BJ (cell line): Measurements from ENCODE around the gene IFITM10. TPM values are rescaled to one million over a fixed set of nuclear protein-coding genes. Genes with fewer than 3 reads are reported as not detected.
"Not testable (repeated sequence)": the region's sequence is repeated elsewhere in the genome, so short reads cannot be mapped to it uniquely, and the experiment has no call there.

Experiments used
- CTCF ChIA-PET: fragments of 350-600 bp; formaldehyde crosslinking; extraction: SDS; loops from one replicate; lab custom pipeline; 2021; ENCODE audit warnings: antibody characterized with exemption, inconsistent platforms; lab: Yijun Ruan, JAX
- POLR2A ChIA-PET: fragments of 300-600 bp; sonication (Branson Sonifier 250); formaldehyde crosslinking; extraction: SDS; loops from one replicate; lab custom pipeline; 2021; ENCODE audit warnings: antibody characterized with exemption; lab: Charles Lee
- DNase-seq: peaks from one replicate; pipeline ENCODE4 v3.0.0-alpha.2; 2011; ENCODE audit warnings: low read depth
- H3K27me3 ChIP-seq: 2 replicates; pipeline ENCODE4 v1.6.0; 2011; ENCODE audit warnings: low read length; ENCODE audit not compliant: control insufficient read depth, insufficient read depth
- H3K36me3 ChIP-seq: 2 replicates; pipeline ENCODE4 v1.5.1; 2011; ENCODE audit warnings: low read length; ENCODE audit not compliant: control insufficient read depth, insufficient read depth
- H3K4me3 ChIP-seq: 2 replicates; pipeline ENCODE4 v1.5.1; 2011; ENCODE audit warnings: low read depth, mild to moderate bottlenecking, control low read depth, low read length
- CTCF ChIP-seq: IDR thresholded peaks from 2 replicates; pipeline ENCODE4 v1.5.1; 2011; ENCODE audit warnings: low read depth, mild to moderate bottlenecking, control low read depth, inconsistent platforms, low read length, moderate library complexity; ENCODE audit not compliant: insufficient read depth
- polyA plus RNA-seq: library from polyadenylated mRNA; depleted of rRNA; stranded (reverse); fragments of >200 nt; gene quantifications from 2 replicates; pipeline ENCODE4 v1.2.3, GENCODE V29; 2011

Gene IFITM10
- polyA plus RNA-seq, 1 experiment, result 0.22 TPM

DNA sequence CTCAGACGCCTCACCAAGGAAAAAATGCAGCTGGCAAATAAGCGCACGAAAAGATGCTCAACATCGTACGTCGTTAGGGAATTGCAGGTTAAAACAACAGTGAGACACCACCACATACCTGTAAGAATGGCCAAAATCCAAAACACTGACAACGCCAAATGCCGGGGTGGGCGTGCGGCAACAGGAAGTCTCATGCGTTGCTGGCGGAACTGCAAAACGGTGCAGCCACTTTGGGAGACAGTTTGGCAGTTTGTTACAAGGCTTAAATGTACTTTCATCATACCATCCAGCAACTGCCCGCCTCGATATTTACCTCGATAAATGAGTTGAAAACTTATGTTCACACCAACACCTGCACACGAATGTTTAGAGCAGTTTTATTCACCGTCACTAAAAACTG, 20.9 kb upstream of the IFITM10 start:
- CTCF ChIA-PET, result interaction anchor here (0.8 to 2.6 kb wide), 2 partner anchors 14 to 77 kb away, joined by 3 to 10 read pairs; no protein-coding TSS in a partner anchor
- H3K4me3 ChIP-seq, result no peak overlapping the region
- DNase-seq, result no peak
- POLR2A ChIA-PET, result interaction anchor here (0.6 to 0.7 kb wide), 2 partner anchors 7 to 955 kb away, joined by 11 to 16 read pairs; partner anchors contain the start of gene CTSD
- H3K36me3 ChIP-seq, result no peaks in the 10 kb centered on the region
- no peaks in the 10 kb centered on the region for H3K27me3 ChIP-seq
- TF ChIP-seq CTCF, result no peak

DNA sequence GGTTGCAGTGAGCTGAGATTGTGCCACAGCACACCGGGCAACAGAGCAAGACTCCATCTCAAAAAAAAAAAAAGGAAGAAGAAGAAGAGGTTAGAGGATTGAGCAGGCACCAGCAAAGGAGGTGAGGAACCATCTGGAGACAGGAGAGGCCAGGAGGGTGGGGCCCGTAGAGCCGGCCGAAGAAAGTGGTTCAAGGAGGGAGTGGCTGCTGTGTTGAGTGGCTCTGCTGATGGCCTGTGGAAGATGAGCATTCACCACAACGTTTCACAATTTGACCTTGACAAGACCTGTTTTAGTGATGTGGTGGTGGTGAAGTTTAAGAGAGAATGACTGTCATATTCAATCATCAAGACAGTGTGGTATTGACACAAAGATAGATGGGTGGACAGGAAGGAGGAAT, 20.1 kb upstream of the IFITM10 start:
- POLR2A ChIA-PET, result no interaction called here
- no peak for TF ChIP-seq CTCF

GRCh38 chr11:1770061-1770460, 19.7 kb upstream of the IFITM10 start:
- Histone ChIP-seq H3K4me3 (no peak overlapping the region), H3K36me3 (no peaks in the 10 kb centered on the region), H3K27me3 (no peaks in the 10 kb centered on the region)
- TF ChIP-seq CTCF, result no peak
- ChIA-PET CTCF (interaction anchor here (0.6 to 1.2 kb wide), 2 partner anchors 11 to 63 kb away, joined by 3 read pairs; no protein-coding TSS in a partner anchor), POLR2A (no interaction called here)
- no peak for DNase-seq

More for the DNA sequence above, 20.1 kb upstream of the IFITM10 start:
- no peaks in the 10 kb centered on the region for H3K36me3 ChIP-seq
- no peaks in the 10 kb centered on the region for H3K27me3 ChIP-seq
- CTCF ChIA-PET, result interaction anchor here (1.2 kb wide), 1 partner anchor 63 kb away, joined by 3 read pairs; no protein-coding TSS in a partner anchor
- no peak for DNase-seq
- H3K4me3 ChIP-seq, result no peak overlapping the region

- DNase-seq, H3K36me3 ChIP-seq, POLR2A ChIA-PET, H3K4me3 ChIP-seq, H3K27me3 ChIP-seq: not testable (repeated sequence)
- CTCF ChIA-PET, result interaction anchor here (0.6 to 1.2 kb wide), 2 partner anchors 12 to 64 kb away, joined by 3 read pairs; no protein-coding TSS in a partner anchor
These were observed 19.0 kb upstream of the IFITM10 start for GRCh38 chr11:1769304-1769936.

DNA sequence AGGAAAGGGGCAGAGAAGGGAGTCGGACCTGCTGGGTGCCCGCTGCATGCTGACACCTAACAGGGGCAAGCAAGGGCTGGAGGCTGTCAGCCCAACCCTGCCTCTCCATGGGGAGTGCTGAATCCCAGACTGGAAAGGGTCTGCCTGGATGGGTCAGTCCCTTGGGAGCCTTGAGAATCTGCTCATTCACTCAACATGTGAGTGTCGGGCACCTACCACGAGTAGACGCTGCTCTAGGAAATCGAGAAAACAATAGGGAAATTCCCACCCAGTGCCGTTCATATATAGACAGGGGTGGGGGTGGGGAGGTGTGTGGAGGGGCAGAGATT, 17.7 kb upstream of the IFITM10 start:
- no peaks in the 10 kb centered on the region for H3K36me3 ChIP-seq
- CTCF ChIA-PET, result no interaction called here
- no peaks in the 10 kb centered on the region for H3K27me3 ChIP-seq
- TF ChIP-seq CTCF, result no peak
- H3K4me3 ChIP-seq, result no peak overlapping the region
- DNase-seq, result no peak
- POLR2A ChIA-PET, result no interaction called here
